ENCODE measurements around the gene SFTPD. TPM values are rescaled to one million over a fixed set of nuclear protein-coding genes. Genes with fewer than 3 reads are reported as not detected.

Gene SFTPD
- total RNA-seq, 4 donors from 2014 or later = 1.7 to 2.7 (median 2.2) TPM; not detected in 1

DNA sequence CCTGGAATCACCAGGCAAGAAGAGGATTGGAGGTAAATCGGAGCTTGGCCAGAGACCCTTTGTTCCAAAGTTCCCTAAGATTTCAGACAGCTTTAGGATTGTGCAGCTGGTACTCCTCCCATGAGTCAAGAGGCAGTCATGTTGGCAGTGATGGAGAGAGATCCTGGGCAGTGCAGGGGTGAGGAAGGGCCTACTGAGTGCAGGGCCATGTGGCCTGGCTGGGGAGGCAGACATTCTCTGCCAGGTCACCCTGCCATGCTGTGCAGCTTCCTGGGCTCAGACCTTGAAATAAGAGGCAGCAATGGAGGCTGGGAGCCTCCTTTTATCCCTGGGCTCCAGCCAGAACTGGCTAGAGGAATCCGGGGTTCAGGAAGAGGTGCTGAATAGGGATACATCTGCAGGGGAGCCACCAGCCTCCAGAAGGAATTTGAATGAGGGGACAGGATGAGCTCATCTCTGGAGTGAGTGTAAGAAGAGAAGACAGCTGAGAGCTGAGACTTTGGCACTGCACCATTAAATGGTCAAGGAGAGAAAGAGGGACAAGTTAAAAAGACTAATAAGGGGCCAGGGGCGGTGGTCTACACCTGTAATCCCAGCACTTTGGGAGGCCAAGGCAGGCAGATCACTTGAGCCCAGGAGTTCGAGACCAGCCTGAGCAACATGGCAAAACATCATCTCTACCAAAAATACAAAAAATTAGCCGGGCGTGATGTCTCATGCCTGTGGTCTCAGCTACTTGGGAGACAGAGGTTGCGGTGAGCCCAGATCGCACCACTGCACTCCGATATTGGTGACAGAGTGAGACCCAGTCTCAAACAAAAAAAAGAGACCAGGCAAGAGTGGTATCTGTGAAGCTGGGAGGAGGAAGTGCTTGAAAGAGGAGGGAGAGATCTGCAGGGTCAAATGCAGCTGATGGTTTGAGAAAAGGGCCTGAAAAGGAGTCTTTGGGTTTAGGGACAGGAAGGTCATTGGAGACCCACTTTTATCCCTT, 12.0 kb downstream of the SFTPD start:
- Histone ChIP-seq H3K27ac (no peak overlapping the region), H3K36me3 (peaks cover 0 to 10% of the 10 kb centered on the region in 2 donors), H3K4me3 (no peak overlapping the region), H3K9me3 (no peaks in the 10 kb centered on the region), H3K27me3 (no peaks in the 10 kb centered on the region), H3K4me1 (no peaks in the 10 kb centered on the region)
- 78 to 91% methylated on average over 5 to 8 of the region's 9 CpGs for WGBS, 2 donors (ENCODE audit: low coverage in 1 of 2)
- ATAC-seq = no peak
- TF ChIP-seq POLR2AphosphoS5 (IDR thresholded peaks at IDR 0.05) (no peak), POLR2A (IDR thresholded peaks at IDR 0.05) (no peak), EP300 (IDR thresholded peaks at IDR 0.05) (no peak)
- TF ChIP-seq, protein P1, sequence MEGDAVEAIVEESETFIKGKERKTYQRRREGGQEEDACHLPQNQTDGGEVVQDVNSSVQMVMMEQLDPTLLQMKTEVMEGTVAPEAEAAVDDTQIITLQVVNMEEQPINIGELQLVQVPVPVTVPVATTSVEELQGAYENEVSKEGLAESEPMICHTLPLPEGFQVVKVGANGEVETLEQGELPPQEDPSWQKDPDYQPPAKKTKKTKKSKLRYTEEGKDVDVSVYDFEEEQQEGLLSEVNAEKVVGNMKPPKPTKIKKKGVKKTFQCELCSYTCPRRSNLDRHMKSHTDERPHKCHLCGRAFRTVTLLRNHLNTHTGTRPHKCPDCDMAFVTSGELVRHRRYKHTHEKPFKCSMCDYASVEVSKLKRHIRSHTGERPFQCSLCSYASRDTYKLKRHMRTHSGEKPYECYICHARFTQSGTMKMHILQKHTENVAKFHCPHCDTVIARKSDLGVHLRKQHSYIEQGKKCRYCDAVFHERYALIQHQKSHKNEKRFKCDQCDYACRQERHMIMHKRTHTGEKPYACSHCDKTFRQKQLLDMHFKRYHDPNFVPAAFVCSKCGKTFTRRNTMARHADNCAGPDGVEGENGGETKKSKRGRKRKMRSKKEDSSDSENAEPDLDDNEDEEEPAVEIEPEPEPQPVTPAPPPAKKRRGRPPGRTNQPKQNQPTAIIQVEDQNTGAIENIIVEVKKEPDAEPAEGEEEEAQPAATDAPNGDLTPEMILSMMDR (IDR thresholded peaks at IDR 0.05) = no peak

DNA sequence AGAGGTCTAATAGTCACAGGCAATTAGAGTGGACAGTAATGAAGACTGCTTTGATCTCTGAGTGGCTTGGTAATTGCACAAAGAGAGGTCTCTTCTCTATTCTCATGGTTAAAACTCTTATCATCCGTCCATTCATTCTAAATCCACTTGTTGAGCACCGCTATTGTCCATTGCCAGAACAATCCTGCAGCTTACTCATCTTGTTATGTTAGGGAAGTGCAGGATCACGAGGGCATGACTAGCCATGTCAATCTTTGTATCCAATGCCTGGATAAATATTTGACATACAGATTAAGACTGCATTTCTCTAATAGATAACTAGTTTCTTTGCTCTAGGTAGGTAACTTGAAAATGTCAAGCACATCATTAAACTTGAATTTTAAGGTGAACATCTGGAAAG, 14.9 kb downstream of the SFTPD start:
- no peak for ATAC-seq
- no peak overlapping the region for H3K27ac ChIP-seq
- no peak overlapping the region for H3K4me3 ChIP-seq

DNA sequence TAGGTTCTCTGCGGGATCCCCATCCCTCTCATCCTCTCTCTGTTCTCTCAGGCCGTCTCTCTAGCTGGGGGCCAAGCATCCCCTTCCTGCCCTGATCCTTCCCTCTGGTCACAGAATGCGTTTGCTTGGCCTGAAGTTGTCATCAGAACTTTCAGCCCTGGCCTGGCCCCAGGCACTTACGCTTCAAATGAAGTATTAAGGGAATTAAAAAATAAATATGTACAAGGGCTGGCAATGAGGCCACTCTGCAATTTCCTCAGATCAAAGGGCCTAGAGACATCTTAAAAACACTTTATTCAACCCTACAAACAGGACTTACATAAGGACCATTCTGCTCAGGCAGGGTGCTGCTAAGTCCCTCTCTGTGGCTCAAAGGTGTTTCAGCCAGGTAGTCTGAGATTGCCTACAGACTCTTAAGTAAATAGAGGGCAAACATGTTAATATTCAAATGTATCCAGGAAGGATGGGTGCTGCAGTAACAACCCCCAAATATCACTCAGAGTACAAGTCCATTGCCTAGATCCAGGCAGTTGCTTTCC, 16.0 kb downstream of the SFTPD start:
- Histone ChIP-seq H3K36me3 (peaks cover 0 to 6% of the 10 kb centered on the region in 2 donors), H3K9me3 (no peaks in the 10 kb centered on the region), H3K27ac (no peak overlapping the region), H3K4me1 (peaks cover 0 to 8% (median 0%) of the 10 kb centered on the region in 3 donors), H3K4me3 (no peak overlapping the region), H3K27me3 (peaks cover 9% of the 10 kb centered on the region)
- 73 to 82% methylated on average over 3 of the region's 4 CpGs for WGBS, 2 donors (ENCODE audit: low coverage in 1 of 2)
- ATAC-seq = no peak
- TF ChIP-seq POLR2AphosphoS5 (IDR thresholded peaks at IDR 0.05) = no peak
- TF ChIP-seq EP300 (IDR thresholded peaks at IDR 0.05) = no peak
- no peak for TF ChIP-seq POLR2A (IDR thresholded peaks at IDR 0.05)
- TF ChIP-seq, protein P1 (IDR thresholded peaks at IDR 0.05) = no peak

More for the DNA sequence above, 14.9 kb downstream of the SFTPD start:
- H3K27me3 ChIP-seq = peaks cover 9% of the 10 kb centered on the region
- H3K9me3 ChIP-seq = no peaks in the 10 kb centered on the region
- peaks cover 0 to 10% of the 10 kb centered on the region in 2 donors for H3K36me3 ChIP-seq
- TF ChIP-seq POLR2AphosphoS5 (IDR thresholded peaks at IDR 0.05) = no peak
- TF ChIP-seq, protein P1 (IDR thresholded peaks at IDR 0.05) = no peak
- TF ChIP-seq POLR2A (IDR thresholded peaks at IDR 0.05) = no peak
- peaks cover 0 to 8% (median 0%) of the 10 kb centered on the region in 3 donors for H3K4me1 ChIP-seq
- WGBS, 2 donors (ENCODE audit: low coverage in 1 of 2) = 80 to 82% methylated on average over 3 of the region's 3 CpGs

DNA sequence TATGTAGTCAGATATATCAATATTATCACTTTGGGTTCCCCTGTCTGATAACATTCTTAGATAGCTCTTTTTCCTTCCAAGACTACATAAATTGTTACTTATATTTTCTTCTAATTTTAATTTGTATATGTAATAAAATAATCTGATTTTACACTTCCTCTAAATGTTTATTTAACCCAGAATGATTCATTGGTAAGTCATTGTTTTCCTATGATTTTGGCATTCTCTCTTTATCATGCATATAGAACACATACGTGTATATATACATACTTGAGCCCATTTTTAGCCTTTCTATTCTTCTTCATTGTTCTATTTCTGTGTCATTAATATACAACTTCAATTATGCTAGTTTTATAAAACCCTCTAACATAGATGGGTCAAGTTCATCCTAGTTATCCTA, 16.6 kb downstream of the SFTPD start:
- peaks cover 0 to 8% (median 0%) of the 10 kb centered on the region in 3 donors for H3K4me1 ChIP-seq
- H3K4me3 ChIP-seq = no peak overlapping the region
- no peaks in the 10 kb centered on the region for H3K36me3 ChIP-seq
- no peak overlapping the region for H3K27ac ChIP-seq
- WGBS, 2 donors (ENCODE audit: low coverage in 1 of 2) = 75 to 79% methylated on average over 1 of the region's 1 CpG
- peaks cover 9% of the 10 kb centered on the region for H3K27me3 ChIP-seq
- ATAC-seq = no peak
- TF ChIP-seq, protein P1 (IDR thresholded peaks at IDR 0.05) = no peak
- no peak for TF ChIP-seq EP300 (IDR thresholded peaks at IDR 0.05)
- no peak for TF ChIP-seq POLR2AphosphoS5 (IDR thresholded peaks at IDR 0.05)
- no peak for TF ChIP-seq POLR2A (IDR thresholded peaks at IDR 0.05)
- no peaks in the 10 kb centered on the region for H3K9me3 ChIP-seq
